Measurements from ENCODE around the gene MYO7A.

GRCh38 chr11:77153276-77154185 lies 25.5 kb downstream of the MYO7A start:
- TF ChIP-seq CTCF (IDR thresholded peaks at IDR 0.05) = no peak
- no peak for TF ChIP-seq POLR2A (IDR thresholded peaks at IDR 0.05; ENCODE audit: low read depth)
- no peak for TF ChIP-seq POLR2AphosphoS5 (IDR thresholded peaks at IDR 0.05)
